ENCODE data around the gene KSR2. TPM values are rescaled to one million over a fixed set of nuclear protein-coding genes. Genes with fewer than 3 reads are reported as not detected.

KSR2 gene
- total and polyA plus RNA-seq, 7 donors, result under 0.01 to 0.04 (median 0.02) TPM; not detected in 2

- intact Hi-C loops (cut with DNase I), result loop anchor here (1.0 to 10.0 kb wide), 4 partner anchors 149 to 373 kb away; no protein-coding TSS in a partner anchor
- ATAC-seq, result peak; percentile 80 to 97 (median 90)
- TF ChIP-seq CTCF (IDR thresholded peaks at IDR 0.05), result peak; percentile 88
- Histone ChIP-seq H3K27ac (no peak overlapping the region), H3K36me3 (ENCODE audit: insufficient read depth in 1 of 2, low read depth in 1 of 2) (no peaks in the 10 kb centered on the region), H3K9me3 (no peaks in the 10 kb centered on the region), H3K4me3 (peak overlapping the region; percentile 35), H3K27me3 (ENCODE audit: insufficient read depth in 3 of 3, low read length in 2 of 3) (no peaks in the 10 kb centered on the region), H3K4me1 (no peaks in the 10 kb centered on the region)
- 10 to 18% (median 14%) methylated on average over 11 to 12 of the region's 12 CpGs for WGBS, 3 donors
- peak; percentile 45 to 69 for DNase-seq
Observed at GRCh38 chr12:117587631-117588287, 381.0 kb downstream of the KSR2 start.

GRCh38 chr12:117583677-117584225 is 385.0 kb downstream of the KSR2 start:
- H3K27ac ChIP-seq, result no peak overlapping the region
- H3K27me3 ChIP-seq (ENCODE audit: insufficient read depth in 3 of 3, low read length in 2 of 3), result no peaks in the 10 kb centered on the region
- no peaks in the 10 kb centered on the region for H3K9me3 ChIP-seq
- H3K36me3 ChIP-seq (ENCODE audit: insufficient read depth in 1 of 2, low read depth in 1 of 2), result no peaks in the 10 kb centered on the region
- intact Hi-C loops (cut with DNase I), result loop anchor here in 1 of 2 donors (5.0 to 10.0 kb wide), 2 partner anchors 346 to 369 kb away; no protein-coding TSS in a partner anchor
- 9 to 16% (median 14%) methylated on average over 12 of the region's 12 CpGs for WGBS, 3 donors
- no peak for ATAC-seq
- H3K4me1 ChIP-seq, result no peaks in the 10 kb centered on the region
- DNase-seq, result no peak
- TF ChIP-seq CTCF (IDR thresholded peaks at IDR 0.05), result no peak
- H3K4me3 ChIP-seq, result no peak overlapping the region

- 84 to 97% (median 85%) methylated on average over 2 of the region's 2 CpGs for WGBS, 3 donors
- TF ChIP-seq CTCF (IDR thresholded peaks at IDR 0.05), result no peak
- H3K36me3 ChIP-seq (ENCODE audit: insufficient read depth in 1 of 2, low read depth in 1 of 2), result no peaks in the 10 kb centered on the region
- intact Hi-C loops (cut with DNase I), result loop anchor here in 1 of 2 donors (5.0 to 10.0 kb wide), 2 partner anchors 346 to 368 kb away; no protein-coding TSS in a partner anchor
- no peaks in the 10 kb centered on the region for H3K27me3 ChIP-seq (ENCODE audit: insufficient read depth in 3 of 3, low read length in 2 of 3)
- no peak overlapping the region for H3K27ac ChIP-seq
- DNase-seq, result no peak
- H3K9me3 ChIP-seq, result no peaks in the 10 kb centered on the region
- no peak overlapping the region for H3K4me3 ChIP-seq
- no peaks in the 10 kb centered on the region for H3K4me1 ChIP-seq
- no peak for ATAC-seq
Observed at GRCh38 chr12:117583092-117583491, 385.7 kb downstream of the KSR2 start.

GRCh38 chr12:117582135-117582784 is 386.5 kb downstream of the KSR2 start:
- H3K27ac ChIP-seq, result no peak overlapping the region
- no peaks in the 10 kb centered on the region for H3K4me1 ChIP-seq
- no peaks in the 10 kb centered on the region for H3K36me3 ChIP-seq (ENCODE audit: insufficient read depth in 1 of 2, low read depth in 1 of 2)
- H3K4me3 ChIP-seq, result no peak overlapping the region
- TF ChIP-seq CTCF (IDR thresholded peaks at IDR 0.05), result no peak
- WGBS, 3 donors, result 32 to 53% (median 39%) methylated on average over 10 of the region's 10 CpGs
- no peaks in the 10 kb centered on the region for H3K9me3 ChIP-seq
- no peak for DNase-seq
- intact Hi-C loops (cut with DNase I), result loop anchor here in 1 of 2 donors (5.0 to 10.0 kb wide), 2 partner anchors 345 to 367 kb away; no protein-coding TSS in a partner anchor
- no peak for ATAC-seq
- H3K27me3 ChIP-seq (ENCODE audit: insufficient read depth in 3 of 3, low read length in 2 of 3), result no peaks in the 10 kb centered on the region

All from psoas muscle (tissue), 8 donors.